ENCODE measurements around the gene ZNF624.
"Not testable (repeated sequence)": the region's sequence is repeated elsewhere in the genome, so short reads cannot be mapped to it uniquely, and the experiment has no call there.

Gene ZNF624

DNA sequence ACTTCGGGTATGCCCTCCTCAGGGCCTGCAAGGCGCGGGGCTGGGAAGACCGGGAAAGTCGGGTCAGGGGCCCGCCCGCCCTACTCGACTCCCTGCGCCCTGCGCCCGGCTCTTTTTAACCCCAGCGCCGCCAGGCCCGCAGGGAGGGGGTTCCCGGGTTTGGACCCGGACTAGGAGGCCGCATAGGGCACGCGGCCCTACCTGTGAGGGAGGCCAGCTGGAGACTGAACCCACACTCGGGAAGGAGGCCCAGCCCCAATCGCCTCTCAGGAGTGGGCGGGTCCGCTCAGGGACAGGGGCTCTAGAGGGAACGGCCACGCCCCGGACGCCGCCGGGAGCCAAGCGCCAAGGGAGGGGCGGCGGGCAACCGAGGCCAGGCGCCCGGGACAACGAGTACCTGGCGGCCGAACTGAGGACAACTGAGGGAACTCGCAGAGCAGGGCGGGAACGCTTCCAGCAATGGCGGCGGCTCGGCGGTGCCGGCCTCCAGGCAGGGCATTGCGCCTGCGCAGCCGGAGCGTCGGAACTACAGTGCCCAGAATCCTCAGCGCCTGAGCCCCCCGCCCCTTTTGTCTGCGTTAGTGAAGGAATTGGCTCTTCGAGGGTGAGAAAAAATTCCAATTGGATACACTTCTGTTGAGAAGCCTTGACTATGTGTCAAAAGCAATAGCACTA is at the start of gene ZNF624:
ZNF624 (minus strand) TSS at position 484 of the 675 bp plus-strand sequence.
- DNase-seq: peak; percentile 82 to 85

DNA sequence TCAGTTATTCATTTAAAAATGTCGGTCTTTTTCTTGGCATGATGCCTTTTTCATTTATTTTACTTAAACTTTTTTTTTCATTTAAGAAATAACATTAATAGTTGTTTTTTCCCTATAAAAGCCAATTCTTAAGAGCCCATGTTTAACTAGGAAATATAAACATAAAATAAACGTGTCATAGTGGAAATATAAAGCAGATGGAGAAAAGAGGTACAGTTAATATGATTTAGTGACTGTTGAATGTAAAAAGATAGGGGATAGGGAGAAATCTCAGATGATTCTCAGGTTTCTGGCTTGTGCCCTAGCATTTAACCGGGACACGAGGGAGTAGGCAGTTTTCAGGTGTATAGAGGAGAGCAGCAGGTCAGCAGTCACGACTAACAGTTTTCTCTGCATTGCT is 44.0 kb upstream of the ZNF624 start:
- not testable (repeated sequence) for DNase-seq

DNA sequence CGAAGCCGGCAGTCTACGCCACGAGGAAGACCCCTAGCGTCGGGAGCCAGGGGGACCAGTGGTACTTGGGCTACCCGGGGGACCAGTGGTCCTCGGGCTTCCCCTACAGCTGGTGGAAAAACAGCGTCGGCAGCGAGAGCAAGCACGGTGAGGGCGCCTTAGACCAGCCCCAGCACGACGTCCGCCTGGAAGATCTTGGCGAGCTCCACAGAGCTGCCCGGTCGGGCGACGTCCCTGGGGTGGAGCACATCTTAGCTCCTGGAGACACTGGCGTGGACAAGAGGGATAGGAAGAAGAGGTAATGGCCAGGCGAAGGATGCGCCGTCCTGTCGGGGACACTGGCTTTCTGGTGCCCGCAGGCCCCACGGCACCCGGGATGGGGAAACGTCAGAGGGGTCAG is 36.8 kb upstream of the ZNF624 start:
- DNase-seq: not testable (repeated sequence)

DNA sequence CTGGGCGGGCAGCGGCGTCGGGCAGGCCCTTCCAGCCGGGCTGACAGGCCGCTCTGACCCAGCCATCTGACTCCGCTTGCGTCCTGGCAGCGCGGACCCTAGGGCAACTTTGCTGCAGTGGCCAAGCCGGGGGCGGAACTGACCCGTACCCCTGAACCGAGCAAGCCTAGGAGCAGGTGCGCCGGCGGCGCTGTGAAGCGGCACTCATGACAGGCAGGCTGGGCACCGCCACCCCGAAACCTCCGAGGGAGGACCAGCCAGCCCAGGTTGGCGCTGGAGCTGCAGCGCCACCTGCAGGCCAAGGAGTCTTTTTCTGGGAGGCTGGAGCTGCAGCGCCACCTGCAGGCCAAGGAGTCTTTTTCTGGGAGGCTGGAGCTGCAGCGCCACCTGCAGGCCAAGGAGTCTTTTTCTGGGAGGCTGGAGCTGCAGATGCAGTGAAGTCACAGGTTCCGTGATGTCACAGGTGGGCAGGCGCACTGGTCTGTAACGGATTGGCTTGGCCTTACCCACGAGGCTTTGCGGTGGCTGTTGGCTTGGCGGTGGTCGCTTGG is 36.2 kb upstream of the ZNF624 start, which contains the start of gene CCDC144A:
CCDC144A (plus strand) TSS at position 511 of the 551 bp plus-strand sequence. CDS start 160 bp downstream, outside the sequence.
- DNase-seq: peak; percentile 71 to 75

DNA sequence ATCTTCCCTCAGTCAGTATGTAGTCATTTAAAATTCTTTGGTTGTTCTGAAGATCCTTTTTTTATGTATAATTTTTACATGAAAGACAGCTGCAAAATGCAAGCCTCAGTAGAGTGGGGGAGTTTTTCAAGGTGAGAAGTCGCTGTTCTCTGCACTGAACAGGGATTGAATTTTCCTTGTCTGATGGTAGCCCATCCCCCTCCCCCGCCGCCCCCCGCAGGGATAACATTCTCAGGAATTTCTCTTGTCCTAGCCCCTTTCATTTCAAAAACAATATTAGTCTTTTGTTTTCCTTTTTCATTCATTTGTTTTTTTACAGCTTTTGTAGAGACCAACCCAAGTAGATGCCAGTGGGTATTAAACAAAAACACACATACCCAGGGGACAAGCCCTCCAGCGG is 33.5 kb upstream of the ZNF624 start:
- not testable (repeated sequence) for DNase-seq

DNA sequence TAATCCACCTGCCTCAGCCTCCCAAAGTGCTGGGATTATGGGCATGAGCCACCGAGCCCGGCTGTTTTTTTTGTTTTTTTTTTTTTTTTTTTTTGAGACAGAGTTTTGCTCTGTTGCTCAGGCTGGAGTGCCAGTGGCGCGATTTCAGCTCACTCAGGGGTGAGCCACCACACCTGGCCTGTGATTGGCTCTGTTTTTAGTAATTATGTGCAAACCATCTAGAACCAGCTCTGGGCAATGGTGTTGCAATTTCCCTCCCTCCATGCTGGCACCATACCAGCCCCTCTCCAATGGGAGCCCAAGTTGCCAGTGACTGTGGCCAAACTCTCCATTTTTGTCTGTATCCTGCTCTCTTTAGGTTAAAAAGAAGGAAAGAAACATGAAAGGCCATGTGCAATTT is 32.4 kb upstream of the ZNF624 start:
- DNase-seq: not testable (repeated sequence)

DNA sequence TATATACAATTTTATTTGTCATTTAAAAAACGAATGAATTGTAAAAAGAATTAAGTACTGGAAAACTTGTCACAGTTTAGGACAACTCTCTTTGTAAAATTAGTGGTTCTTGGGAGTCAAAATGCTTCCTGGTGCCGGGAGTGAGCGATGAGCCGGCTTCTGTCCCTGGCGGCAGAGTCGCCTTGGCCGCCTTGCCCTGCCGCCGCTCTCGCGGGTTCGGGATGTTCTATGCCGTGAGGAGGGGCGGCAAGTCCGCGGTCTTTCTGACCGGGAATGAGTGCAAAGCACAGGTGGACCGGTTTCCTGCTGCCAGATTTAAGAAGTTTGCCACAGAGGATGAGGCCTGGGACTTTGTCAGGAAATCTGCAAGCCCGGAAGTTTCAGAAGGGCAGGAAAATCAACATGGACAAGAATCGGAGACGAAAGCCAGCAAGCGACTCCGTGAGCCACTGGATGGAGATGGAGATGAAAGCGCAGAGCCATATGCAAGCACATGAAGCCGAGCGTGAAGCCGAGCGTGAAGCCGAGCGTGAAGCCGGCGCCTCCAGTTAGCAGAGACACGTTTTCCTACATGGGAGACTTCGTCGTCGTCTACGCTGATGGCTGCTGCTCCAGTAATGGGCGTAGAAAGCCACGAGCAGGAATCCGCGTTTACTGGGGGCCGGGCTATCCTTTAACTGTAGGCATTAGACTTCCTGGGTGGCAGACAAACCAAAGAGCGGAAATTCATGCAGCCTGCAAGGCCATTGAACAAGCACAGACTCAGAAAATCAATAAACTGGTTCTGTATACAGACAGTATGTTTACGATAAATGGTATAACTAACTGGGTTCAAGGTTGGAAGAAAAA is 29.9 kb upstream of the ZNF624 start:
- not testable (repeated sequence) for DNase-seq

DNA sequence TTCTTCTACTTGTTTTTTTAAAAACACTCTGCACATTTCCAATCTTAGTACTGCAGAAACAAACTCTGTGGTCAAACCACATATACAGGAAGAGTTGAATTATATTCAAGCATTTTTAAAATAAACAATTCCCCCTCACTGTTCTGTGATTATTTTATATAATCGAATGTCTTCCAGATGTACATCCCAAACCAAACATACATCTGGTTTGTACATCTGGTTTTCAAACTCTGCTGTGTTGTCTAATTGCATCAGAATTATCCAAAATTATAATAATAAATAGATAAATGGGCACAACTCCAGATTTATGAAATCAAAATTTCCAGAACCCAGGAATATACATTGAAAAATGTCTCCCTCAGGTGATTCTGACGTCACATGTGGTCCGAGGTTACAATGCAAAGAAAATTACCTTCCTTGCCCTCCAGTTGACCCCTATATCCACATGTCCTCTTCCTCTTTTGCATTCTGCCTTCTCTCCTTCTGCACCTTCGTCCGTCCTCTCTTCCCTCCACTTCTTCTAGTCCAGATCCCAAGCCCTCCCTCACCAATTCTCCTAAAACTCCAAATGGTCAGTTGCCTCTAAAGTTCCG is 23.1 kb upstream of the ZNF624 start:
- DNase-seq: no peak

DNA sequence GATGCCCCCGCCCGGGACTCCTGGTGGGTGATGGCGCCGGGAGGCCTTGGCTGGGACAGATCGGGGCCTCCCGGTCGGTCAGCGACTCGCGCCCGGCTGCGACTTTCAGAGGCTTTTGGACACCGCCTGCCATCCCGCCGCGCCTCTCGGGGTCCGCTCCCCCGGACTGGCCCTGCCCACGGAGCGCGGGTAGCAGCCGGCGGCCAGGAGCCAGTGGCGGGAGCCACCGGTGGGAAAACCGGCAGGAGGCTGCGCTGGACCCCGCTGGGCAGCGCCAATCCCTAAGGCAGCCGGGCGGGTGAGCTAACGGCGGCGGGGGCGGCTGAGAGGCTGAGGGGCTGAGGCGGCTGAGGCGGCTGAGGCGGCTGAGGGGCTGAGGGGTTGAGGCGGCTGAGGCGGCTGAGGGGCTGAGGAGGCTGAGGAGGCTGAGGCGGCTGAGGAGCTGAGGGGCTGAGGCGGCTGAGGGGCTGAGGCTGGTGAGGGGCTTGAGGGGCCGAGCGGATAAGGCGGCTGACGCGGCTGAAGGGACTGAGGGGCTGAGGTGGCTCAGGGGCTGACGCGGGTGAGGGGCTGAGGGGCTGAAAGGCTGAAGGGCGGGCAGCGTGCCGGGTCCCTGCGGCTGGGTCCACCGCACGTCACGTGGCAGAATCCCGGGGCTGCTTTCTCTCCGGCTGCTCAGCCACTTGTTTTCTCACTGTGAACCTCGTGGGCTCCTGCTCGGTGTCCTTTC is 13.4 kb upstream of the ZNF624 start:
- DNase-seq: not testable (repeated sequence)

DNA sequence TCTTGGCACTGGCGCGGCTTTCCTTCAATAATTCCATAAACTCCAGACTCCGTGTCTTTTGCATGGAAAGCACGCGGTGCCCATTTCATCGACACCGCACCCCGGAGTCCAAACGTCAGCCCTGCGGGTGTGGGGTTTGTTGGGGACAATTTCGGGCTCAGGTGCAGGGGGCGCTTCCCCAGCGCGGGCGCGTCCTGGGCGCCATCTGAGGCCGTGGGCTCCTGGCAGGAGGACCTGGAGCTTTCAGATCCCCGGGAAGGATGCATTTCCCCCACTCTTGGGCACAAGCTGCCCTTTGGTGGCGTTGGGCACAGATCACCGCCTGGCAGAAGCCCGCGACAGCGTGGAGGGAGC is 12.9 kb upstream of the ZNF624 start:
- not testable (repeated sequence) for DNase-seq

DNA sequence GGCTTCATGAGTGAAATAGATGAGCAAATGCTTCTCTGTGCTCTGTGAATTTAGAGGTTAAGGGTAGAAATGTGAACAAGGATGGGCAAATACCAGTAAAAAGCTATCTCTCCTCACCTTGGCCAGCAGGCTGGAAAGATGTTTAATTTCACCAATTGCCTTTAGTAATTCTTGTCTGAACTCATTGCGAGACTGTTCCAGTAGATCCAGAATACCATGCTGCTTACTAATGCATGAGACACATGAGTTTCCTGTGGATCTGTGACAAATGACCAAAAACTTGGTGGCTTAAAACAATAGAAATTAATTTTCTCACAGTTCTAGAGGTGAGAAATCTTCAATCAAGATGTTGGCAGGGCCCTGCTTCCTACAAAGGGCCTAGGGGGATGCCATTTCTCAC is 9.3 kb upstream of the ZNF624 start:
- no peak for DNase-seq

DNA sequence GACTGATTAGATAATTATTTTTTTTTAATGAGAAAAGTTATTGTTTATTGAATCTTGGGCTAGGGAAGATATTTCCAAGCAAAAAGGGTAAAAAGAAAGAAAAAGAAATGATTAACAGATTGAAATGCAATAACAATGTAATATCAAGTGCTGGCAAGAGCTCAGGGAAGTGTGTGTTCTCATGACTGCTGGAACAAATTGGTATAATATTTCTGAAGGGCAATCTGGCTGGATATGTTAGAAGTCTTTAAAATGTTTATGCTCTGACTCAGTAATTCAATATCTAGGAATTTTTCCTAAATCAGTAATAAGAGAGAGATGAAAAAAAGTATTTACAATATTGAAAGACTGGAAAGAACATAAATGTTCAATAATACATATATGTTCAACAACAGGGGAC is 7.6 kb upstream of the ZNF624 start:
- DNase-seq: no peak

DNA sequence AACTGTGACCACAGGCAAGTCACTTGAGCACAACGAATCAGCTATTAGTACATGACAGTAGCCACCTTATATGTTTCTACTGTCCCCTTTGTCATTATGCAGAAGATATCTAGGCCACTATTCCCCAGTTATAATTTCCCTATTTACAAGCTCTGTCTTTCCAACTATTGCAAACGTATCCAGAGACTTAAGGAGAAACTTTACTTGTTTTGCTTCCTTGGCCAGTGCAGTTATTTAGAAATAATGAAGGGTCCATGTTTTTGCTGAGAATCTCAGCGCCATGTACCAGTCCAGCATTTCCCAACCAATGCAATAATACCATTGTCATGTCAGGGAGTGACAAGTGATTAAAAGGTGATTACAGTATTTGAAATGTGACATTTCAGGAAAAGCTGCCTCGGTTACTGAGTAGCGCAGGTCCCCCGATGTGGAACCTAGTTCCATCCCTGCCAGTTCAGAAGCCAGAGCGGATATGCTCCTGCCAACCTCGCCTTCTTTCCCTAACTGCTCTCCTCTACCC is 743 bp downstream of the ZNF624 start:
- DNase-seq: no peak

DNA sequence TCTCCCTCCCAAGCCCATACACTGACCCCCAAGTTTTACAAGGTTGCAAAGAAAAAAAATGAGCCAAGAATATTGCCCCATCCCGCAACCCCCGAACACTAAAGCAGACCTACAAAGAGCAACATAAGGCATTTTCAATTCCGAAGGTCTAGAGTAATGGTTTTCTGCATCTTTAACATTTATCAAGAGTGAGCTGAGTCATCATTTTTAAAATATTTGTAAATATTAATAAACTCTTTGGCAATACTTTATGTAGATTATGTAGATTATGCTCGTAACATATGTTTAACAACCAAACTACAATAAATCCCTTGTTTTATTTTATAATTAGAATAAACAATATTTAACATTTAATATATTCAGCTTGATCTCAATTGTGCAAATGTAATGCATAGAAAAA is 1.4 kb downstream of the ZNF624 start:
- DNase-seq: no peak

DNA sequence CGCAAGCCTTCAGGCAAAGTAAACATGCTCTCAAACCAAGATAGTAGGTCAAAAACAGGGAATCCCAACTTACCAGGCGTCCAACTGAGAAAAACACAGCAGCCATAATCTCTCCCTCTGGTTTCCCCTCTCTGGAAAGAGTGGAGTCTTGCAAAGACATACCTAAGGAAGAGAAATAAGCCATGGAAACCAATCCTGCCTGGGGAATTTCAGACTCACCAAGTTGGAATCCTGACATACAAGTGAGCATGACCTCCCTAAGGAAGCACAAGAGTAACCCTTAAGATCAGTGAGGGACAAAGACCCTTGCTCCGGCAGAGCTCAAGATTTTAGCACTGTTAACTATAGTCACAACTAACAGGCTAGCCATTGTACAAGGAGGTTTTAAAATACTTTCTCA is 4.1 kb downstream of the ZNF624 start:
- DNase-seq: no peak

DNA sequence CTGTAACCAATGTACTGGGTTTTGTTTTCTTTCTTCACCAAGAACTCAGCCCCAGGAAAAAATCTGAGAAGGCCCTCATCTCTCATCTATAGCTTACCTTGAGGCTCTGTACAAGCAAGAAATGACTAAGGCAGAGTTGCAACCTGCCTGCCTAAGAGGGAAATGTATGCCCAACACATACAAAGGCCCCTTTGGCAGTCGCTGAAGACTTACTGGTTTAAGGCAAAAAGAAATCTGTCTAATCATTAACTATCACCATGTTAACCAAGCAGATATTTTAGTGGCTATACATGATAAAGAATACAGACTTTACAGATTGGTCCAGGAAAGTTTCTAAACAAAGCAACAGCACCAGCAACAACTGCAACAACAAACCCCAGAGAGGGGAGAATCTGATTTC is 14.2 kb downstream of the ZNF624 start:
- DNase-seq: no peak

DNA sequence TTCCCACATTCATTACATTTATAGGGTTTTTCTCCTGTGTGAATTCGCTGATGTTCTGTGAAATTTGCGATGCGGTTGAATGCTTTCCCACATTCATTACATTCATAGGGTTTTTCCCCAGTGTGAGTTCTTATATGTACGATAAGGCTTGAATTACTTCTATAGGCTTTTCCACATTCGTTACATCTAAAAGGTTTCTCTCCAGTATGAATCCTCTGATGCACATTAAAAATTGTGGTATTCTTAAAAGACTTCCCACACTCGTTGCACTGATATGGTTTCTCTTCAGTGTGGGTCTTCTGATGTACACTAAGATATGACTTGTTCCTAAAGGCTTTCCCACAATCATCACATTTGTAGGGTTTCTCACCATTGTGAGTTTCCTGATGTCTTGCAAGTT is 30.4 kb downstream of the ZNF624 start:
- no peak for DNase-seq

DNA sequence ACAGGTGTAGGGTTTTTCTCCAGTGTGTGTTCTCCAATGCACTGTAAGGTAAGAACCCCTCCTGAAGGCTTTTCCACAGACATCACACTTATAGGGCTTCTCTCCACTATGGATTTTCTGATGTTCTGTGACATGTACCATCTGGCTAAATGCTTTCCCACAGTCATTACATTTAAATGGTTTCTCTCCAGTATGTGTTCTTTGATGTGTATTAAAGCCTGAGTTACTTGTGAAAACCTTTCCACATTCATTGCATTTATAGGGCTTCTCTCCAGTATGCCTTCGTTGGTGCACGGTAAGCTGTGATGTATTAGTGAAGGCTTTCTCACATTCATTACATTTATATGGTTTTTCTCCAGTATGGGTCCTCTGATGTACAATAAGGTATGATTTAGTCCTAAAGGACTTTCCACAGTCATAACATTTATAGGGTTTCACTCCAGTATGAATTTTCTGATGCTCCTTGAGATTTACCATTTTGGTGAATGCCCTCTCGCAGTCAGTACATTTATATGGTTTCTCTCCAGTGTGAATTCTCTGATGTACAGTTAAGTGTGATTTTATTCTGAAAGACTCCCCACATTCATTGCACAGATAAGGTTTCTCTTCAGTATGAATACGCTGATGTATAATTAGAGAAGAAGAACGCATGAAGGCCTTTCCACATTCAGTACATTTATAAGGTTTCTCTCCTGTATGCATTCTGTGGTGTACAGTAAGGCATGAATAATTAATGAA is 30.9 kb downstream of the ZNF624 start:
- no peak for DNase-seq

DNA sequence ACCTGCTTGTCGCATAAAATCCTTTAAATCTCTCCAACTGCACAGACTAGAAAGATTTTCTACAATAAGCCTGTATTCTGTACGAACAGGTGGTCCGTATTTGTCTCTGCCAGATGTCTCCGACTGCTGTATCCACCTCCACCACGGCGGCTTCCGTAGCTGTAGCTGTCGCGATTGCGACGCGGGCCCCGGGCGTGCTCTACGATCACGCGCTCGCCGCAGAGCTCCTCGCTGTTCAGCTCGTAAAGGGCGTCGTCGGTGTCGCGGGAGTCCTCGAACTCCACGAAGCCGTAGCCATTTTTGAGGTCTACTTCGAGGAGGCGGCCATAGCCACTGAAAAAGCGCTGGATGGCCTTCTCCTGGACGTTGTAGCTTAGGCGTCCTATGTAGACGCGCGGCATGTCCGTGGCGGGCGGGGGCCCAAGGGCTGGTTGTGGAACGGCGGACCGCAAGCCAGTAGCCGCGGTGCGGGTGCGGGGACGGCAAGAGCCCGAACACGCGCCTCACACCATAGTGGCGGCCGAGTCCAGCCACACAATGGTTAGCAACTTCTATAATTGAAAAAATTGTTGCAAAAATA is 36.1 kb downstream of the ZNF624 start:
- no peak for DNase-seq

DNA sequence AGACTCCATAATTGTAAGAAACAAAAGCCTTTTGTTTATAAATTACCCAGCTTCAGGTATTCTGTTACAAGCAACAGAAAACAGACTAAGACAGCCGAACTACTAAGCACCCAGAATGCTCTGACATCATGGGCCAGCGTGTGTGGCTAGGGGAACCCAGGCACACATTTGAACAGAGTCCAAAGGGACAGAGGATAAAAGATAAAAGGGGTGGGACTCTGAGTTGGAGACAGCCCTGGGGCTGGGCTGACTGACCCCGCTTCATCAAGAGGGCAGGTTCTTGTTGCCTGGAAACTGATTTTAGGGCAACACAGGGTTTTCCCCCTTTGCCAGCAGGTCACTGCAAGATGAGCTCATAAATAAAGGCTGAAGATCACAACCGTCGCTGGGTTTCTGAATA is 54.1 kb downstream of the ZNF624 start:
- DNase-seq: no peak

DNA sequence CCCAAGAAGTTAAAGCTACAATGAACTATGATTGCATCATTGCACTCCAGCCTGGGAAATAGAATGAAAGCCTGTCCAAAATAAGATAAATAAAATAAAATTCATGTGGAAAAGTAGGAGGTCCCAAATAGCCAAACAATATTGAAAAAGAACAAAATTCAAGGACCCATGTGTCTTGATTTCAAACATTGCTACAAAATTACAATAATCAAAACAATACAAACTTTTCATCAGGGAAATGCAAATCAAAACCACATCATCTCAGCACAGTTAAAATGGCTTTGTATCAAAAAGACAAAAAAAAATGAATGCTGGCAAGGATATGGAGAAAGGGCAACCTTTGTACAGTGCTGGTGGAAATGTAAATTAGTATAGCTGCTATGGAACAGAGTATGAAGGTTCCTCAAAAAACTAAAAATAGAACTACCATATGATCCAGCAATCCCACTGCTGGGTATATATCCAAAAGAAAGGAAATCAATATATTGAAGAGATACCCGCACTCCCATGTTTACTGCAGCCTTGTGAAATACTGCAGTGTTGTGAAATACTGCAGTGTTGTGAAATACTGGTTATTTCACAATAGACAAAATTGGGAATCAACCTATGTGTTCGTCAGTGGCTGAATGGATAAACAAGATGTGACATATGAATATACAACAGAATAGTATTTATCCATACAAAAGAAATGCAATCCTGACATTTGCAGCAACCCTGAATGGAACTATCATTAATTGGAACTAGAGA is 60.1 kb downstream of the ZNF624 start:
- DNase-seq: no peak
